Gastroesophageal sphincter (tissue), 3 donors: ENCODE measurements around the gene ZNHIT6.

Experiments
- CTCF ChIP-seq, 4 experiments: fragments of 200-600 bp in 2 of 4; fragments of 450-650 bp in 2 of 4; sonication (generic) in 1 of 4; IDR thresholded peaks; one replicate each; pipeline ENCODE4 v1.5.1; 2017 to 2019; ENCODE audit warnings: antibody characterized with exemption in 4 of 4, mild to moderate bottlenecking in 2 of 4, moderate library complexity in 2 of 4
- EP300 ChIP-seq: sonication (generic); formaldehyde crosslinking; IDR thresholded peaks from one replicate; pipeline ENCODE4 v1.6.1; 2017; ENCODE audit warnings: antibody characterized with exemption, mild to moderate bottlenecking
- POLR2A ChIP-seq, 2 donors: fragments of 450-650 bp; IDR thresholded peaks; one replicate each; pipeline ENCODE4 v1.6.1; 2017; ENCODE audit warnings: antibody characterized with exemption in 2 of 2, mild to moderate bottlenecking in 2 of 2, moderate library complexity in 1 of 2
- POLR2AphosphoS5 ChIP-seq: sonication (generic); formaldehyde crosslinking; IDR thresholded peaks from one replicate; pipeline ENCODE4 v1.6.1; 2017; ENCODE audit warnings: antibody characterized with exemption

DNA sequence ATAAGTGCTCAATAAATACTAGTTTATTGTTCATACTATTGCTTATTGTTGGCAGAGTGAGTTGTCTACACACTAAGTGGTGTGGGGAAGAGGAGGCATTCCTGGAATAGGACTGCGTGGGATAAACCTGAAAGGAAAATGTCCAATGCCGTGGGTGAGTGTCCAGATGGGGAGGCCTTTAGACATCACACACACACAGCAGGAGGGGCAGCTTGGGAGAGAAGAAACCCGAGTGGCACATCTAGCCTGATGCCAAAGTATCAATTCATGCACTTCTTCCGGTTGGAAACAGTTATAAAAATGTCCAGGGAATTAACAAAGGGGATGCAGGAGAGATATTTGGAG lies 100.3 kb downstream of the ZNHIT6 start:
- TF ChIP-seq CTCF (IDR thresholded peaks at IDR 0.05) (no peak), POLR2AphosphoS5 (no peak), POLR2A (IDR thresholded peaks at IDR 0.05) (no peak), EP300 (no peak)
